ENCODE data around the gene COLGALT1. TPM values are rescaled to one million over a fixed set of nuclear protein-coding genes. Genes with fewer than 3 reads are reported as not detected.

COLGALT1 gene
- total RNA-seq, 3 donors from 2014 or later: 121 to 148 (median 139) TPM

- DNase-seq (peak; percentile 79), ATAC-seq (peak; percentile 94)
- Mint-ChIP-seq H3K9me3 (no peaks in the 10 kb centered on the region), H3K4me3 (peak overlapping the region; percentile 67), H3K4me1 (ENCODE audit: low read depth) (peaks cover 7% of the 10 kb centered on the region), H3K27me3 (ENCODE audit: low read depth) (peaks cover 39% of the 10 kb centered on the region), H3K36me3 (ENCODE audit: insufficient read depth) (no peaks in the 10 kb centered on the region)
These were observed 50.5 kb downstream of the COLGALT1 start for GRCh38 chr19:17605761-17606589.

GRCh38 chr19:17606590-17607185 lies 51.2 kb downstream of the COLGALT1 start:
- H3K36me3 Mint-ChIP-seq (ENCODE audit: insufficient read depth): no peaks in the 10 kb centered on the region
- no peak for DNase-seq

GRCh38 chr19:17607936-17608335 lies 52.5 kb downstream of the COLGALT1 start:
- peaks cover 7% of the 10 kb centered on the region for H3K4me1 Mint-ChIP-seq (ENCODE audit: low read depth)
- H3K4me3 Mint-ChIP-seq: no peak overlapping the region
- DNase-seq (no peak), ATAC-seq (no peak)
- H3K27me3 Mint-ChIP-seq (ENCODE audit: low read depth): peaks cover 22% of the 10 kb centered on the region
- no peaks in the 10 kb centered on the region for H3K36me3 Mint-ChIP-seq (ENCODE audit: insufficient read depth)
- no peaks in the 10 kb centered on the region for H3K9me3 Mint-ChIP-seq

More at GRCh38 chr19:17606590-17607185, 51.2 kb downstream of the COLGALT1 start:
- Mint-ChIP-seq H3K27me3 (ENCODE audit: low read depth) (peaks cover 32% of the 10 kb centered on the region), H3K4me1 (ENCODE audit: low read depth) (peaks cover 7% of the 10 kb centered on the region), H3K4me3 (peak overlapping the region; percentile 67), H3K9me3 (no peaks in the 10 kb centered on the region)
- peak; percentile 23 to 36 for ATAC-seq

GRCh38 chr19:17610384-17610783 lies 54.9 kb downstream of the COLGALT1 start:
- Mint-ChIP-seq H3K27me3 (ENCODE audit: low read depth) (peaks cover 10% of the 10 kb centered on the region), H3K4me1 (ENCODE audit: low read depth) (peaks cover 7% of the 10 kb centered on the region), H3K4me3 (no peak overlapping the region), H3K36me3 (ENCODE audit: insufficient read depth) (no peaks in the 10 kb centered on the region), H3K9me3 (no peaks in the 10 kb centered on the region)
- DNase-seq: no peak
- no peak for ATAC-seq

GRCh38 chr19:17611462-17612244 lies 56.2 kb downstream of the COLGALT1 start:
- ATAC-seq (no peak), DNase-seq (no peak)
- Mint-ChIP-seq H3K4me1 (ENCODE audit: low read depth) (peaks cover 3% of the 10 kb centered on the region), H3K4me3 (no peak overlapping the region), H3K9me3 (no peaks in the 10 kb centered on the region), H3K27me3 (ENCODE audit: low read depth) (peaks cover 18% of the 10 kb centered on the region), H3K36me3 (ENCODE audit: insufficient read depth) (no peaks in the 10 kb centered on the region)

GRCh38 chr19:17614476-17614875 lies 59.0 kb downstream of the COLGALT1 start:
- no peak for ATAC-seq
- H3K27me3 Mint-ChIP-seq (ENCODE audit: low read depth): peaks cover 33% of the 10 kb centered on the region
- no peak overlapping the region for H3K4me3 Mint-ChIP-seq
- H3K9me3 Mint-ChIP-seq: no peaks in the 10 kb centered on the region
- DNase-seq: no peak
- no peaks in the 10 kb centered on the region for H3K36me3 Mint-ChIP-seq (ENCODE audit: insufficient read depth)
- H3K4me1 Mint-ChIP-seq (ENCODE audit: low read depth): peaks cover 4% of the 10 kb centered on the region

GRCh38 chr19:17615889-17616685 lies 60.6 kb downstream of the COLGALT1 start:
- Mint-ChIP-seq H3K9me3 (no peaks in the 10 kb centered on the region), H3K36me3 (ENCODE audit: insufficient read depth) (no peaks in the 10 kb centered on the region), H3K4me1 (ENCODE audit: low read depth) (peaks cover 4% of the 10 kb centered on the region), H3K27me3 (ENCODE audit: low read depth) (peaks cover 35% of the 10 kb centered on the region), H3K4me3 (no peak overlapping the region)
- peak in 1 of 2 donors; percentile 14 for ATAC-seq
- DNase-seq: no peak

GRCh38 chr19:17616686-17616960 lies 61.2 kb downstream of the COLGALT1 start:
- DNase-seq: no peak
- Mint-ChIP-seq H3K4me1 (ENCODE audit: low read depth) (peaks cover 4% of the 10 kb centered on the region), H3K4me3 (no peak overlapping the region), H3K9me3 (no peaks in the 10 kb centered on the region), H3K27me3 (ENCODE audit: low read depth) (peaks cover 35% of the 10 kb centered on the region), H3K36me3 (ENCODE audit: insufficient read depth) (no peaks in the 10 kb centered on the region)
- ATAC-seq: no peak

- DNase-seq (no peak), ATAC-seq (no peak)
- Mint-ChIP-seq H3K36me3 (ENCODE audit: insufficient read depth) (no peaks in the 10 kb centered on the region), H3K9me3 (peaks cover 3% of the 10 kb centered on the region), H3K4me1 (ENCODE audit: low read depth) (peaks cover 4% of the 10 kb centered on the region), H3K27me3 (ENCODE audit: low read depth) (peaks cover 35% of the 10 kb centered on the region), H3K4me3 (no peak overlapping the region)
These were observed 61.7 kb downstream of the COLGALT1 start for GRCh38 chr19:17616961-17617806.

GRCh38 chr19:17617807-17618192 lies 62.4 kb downstream of the COLGALT1 start:
- ATAC-seq: no peak
- Mint-ChIP-seq H3K27me3 (ENCODE audit: low read depth) (peaks cover 35% of the 10 kb centered on the region), H3K36me3 (ENCODE audit: insufficient read depth) (no peaks in the 10 kb centered on the region), H3K9me3 (peaks cover 3% of the 10 kb centered on the region), H3K4me3 (no peak overlapping the region), H3K4me1 (ENCODE audit: low read depth) (peaks cover 7% of the 10 kb centered on the region)
- no peak for DNase-seq

- DNase-seq: no peak
- Mint-ChIP-seq H3K4me1 (ENCODE audit: low read depth) (peaks cover 9% of the 10 kb centered on the region), H3K4me3 (no peak overlapping the region), H3K27me3 (ENCODE audit: low read depth) (peaks cover 34% of the 10 kb centered on the region), H3K36me3 (ENCODE audit: insufficient read depth) (no peaks in the 10 kb centered on the region), H3K9me3 (peaks cover 3% of the 10 kb centered on the region)
- ATAC-seq: no peak
These were observed 62.9 kb downstream of the COLGALT1 start for GRCh38 chr19:17618281-17618903.

- Mint-ChIP-seq H3K4me3 (no peak overlapping the region), H3K36me3 (ENCODE audit: insufficient read depth) (no peaks in the 10 kb centered on the region), H3K9me3 (peaks cover 3% of the 10 kb centered on the region), H3K4me1 (ENCODE audit: low read depth) (peaks cover 9% of the 10 kb centered on the region), H3K27me3 (ENCODE audit: low read depth) (peaks cover 33% of the 10 kb centered on the region)
- no peak for DNase-seq
- no peak for ATAC-seq
These were observed 63.5 kb downstream of the COLGALT1 start for GRCh38 chr19:17618936-17619335.

- H3K27me3 Mint-ChIP-seq (ENCODE audit: low read depth): peaks cover 26% of the 10 kb centered on the region
- DNase-seq: no peak
- H3K4me1 Mint-ChIP-seq (ENCODE audit: low read depth): peaks cover 9% of the 10 kb centered on the region
- H3K36me3 Mint-ChIP-seq (ENCODE audit: insufficient read depth): no peaks in the 10 kb centered on the region
- ATAC-seq: no peak
- peaks cover 3% of the 10 kb centered on the region for H3K9me3 Mint-ChIP-seq
- H3K4me3 Mint-ChIP-seq: no peak overlapping the region
These were observed 65.2 kb downstream of the COLGALT1 start for GRCh38 chr19:17620696-17621095.

Measured in activated T-cell treated with anti-CD3 and anti-CD28 coated beads, Interleukin-2, amount 50 U/mL, for 4 hours (primary cell).